GM04503 (cell line): ENCODE results near the gene CDKAL1.

Source experiments
- DNase-seq: peaks from one replicate; pipeline ENCODE4 v3.0.0-alpha.2; 2012; ENCODE audit warnings: low read depth

CDKAL1 gene

DNA sequence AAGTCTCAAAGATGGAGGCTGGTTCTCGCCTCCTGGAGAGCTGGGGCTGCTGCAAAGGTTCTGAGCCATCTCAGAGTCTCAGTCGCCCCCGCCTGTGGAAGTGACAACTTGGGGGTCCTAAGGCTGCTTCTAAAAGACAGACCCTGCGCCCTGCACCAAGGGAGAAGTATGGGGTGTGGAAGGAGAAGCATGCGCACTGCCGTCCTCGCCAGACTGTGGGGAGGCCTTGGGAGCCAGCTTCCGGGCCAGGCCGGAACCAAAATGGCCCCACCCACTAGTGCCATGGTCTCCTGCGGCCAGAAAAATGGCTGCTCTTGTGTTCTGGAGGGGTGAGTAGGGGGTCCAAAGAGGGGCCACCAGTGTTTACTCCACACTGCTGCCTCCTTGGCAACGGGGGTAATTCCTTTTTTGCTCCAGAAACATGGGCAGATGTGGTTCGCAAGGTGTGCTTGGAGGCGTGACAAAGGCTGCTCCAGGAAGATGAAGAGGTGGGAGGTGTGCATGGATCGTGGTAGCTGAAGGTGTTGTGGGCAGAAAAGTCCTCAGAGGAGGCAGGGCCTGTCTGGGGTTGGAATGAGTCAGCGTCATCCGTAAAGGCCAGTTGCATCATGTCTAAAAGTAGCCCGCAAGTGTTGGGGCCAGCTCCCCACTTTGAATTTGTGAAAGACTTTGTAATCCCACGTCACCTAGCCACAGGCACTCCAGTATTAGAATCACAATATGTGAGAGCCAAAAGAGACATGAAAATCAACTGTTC is 729.5 kb downstream of the CDKAL1 start:
- no peak for DNase-seq

DNA sequence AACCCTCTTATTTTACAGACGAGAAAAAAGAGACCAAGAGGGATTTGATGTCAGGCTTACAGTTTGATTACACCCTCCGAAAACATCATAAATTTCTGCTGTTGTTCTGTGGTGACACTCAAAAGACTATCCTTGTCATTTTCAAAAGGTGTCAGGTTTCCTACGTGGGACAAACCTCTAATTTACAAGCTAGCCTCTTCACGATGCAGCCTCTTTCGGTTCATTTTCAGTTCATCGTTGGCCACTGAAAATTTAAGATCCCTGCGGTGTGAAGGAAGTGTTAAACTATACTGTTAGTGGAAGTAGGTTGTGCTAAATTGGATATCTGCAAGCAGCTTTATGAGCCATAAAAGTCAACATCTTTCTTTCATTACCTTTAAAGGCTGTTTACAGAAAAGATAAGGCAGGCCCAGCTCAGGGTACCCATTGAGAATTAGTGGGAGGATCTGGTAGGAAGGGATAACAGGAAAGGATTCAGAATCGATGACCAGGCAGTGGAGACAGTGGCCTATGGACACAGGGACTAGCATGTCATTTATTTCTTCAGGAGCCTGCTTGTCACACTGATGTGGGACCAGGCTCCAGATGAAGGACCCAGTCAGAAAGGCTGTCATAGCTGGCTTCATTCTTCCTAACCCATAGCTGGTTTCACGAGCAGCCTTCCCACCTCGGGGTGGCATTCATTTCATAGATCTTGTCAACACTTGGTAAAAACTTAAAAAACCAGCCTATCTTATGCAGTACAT is 730.2 kb downstream of the CDKAL1 start:
- no peak for DNase-seq

DNA sequence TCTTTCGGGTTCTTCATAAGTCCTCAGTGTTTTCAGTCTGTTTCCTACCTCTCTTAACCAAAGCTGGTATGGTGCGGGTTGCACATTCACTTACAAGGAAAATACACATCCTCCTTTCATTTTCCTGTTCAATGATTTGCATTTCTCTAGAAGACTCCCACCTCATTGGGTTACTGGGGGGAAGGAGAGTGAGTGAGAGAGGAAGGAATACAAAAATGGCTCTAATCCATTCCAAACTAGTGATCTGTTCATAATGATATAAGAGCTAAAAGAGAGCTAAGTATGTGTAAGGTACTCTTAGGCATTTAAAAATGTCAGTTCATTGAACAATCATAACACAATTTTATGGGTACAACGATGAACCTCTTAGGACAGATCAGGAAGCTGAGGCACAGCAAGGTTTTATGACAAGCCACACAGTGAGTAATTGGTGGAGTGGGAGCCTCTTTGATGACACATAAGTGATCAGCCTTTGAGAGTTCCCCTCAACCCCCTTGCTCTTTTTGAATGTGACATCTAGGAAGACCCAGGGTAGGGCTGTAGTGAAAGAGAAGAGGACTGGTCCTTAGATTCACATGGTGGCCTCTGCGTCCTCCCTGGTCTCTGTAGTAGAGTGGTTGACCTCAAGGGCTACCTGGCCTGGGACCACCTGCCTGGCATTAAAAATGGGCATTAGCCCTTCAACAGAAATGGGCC is 730.9 kb downstream of the CDKAL1 start:
- no peak for DNase-seq

GRCh38 chr6:21265730-21266044 is 731.4 kb downstream of the CDKAL1 start:
- no peak for DNase-seq

- no peak for DNase-seq
Measured at GRCh38 chr6:21270636-21271201, 736.5 kb downstream of the CDKAL1 start.

- DNase-seq: no peak
Measured at GRCh38 chr6:21271428-21272155, 737.3 kb downstream of the CDKAL1 start.

DNA sequence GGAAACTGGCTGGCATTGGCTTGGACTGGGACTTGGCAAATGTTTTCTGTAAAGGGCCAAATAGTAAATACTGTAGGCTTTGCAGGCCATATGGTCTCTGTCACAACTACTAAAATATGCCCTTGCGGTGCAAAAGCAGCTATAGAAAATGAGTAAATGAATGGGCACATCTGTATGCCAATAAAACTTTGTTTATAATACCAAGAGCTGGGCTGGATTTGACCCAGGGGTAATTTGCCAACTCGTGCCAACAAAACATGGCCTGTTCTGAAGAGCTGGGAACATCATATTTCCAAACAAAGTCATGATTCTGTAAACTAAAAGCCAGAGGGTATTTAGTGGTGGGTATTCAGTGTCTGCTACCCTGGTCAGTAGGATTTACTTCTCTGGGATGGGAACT is 739.2 kb downstream of the CDKAL1 start:
- no peak for DNase-seq

GRCh38 chr6:21274851-21275250 is 740.6 kb downstream of the CDKAL1 start:
- no peak for DNase-seq

GRCh38 chr6:21277601-21278374 is 743.5 kb downstream of the CDKAL1 start:
- DNase-seq: no peak

DNA sequence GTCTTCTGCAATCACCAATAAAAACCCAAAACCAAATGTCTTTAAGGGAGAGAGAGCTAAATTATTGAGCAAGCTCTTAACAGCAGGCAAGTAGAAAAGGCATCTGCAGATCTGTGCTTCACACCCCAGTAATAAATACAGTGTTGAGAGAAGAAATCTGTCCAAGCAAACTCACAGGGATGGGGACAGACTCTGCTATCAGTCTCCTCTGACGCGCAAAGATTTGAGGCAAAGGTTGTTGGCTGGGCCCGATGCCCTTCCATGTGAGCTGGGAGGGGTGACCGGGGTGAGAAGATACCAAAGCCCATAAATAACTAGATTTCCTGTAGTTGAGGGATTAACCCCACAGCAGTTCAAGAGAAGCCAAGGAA is 744.1 kb downstream of the CDKAL1 start:
- no peak for DNase-seq

GRCh38 chr6:21279619-21280018 is 745.4 kb downstream of the CDKAL1 start:
- no peak for DNase-seq

- no peak for DNase-seq
Measured at GRCh38 chr6:21281366-21281765, 747.1 kb downstream of the CDKAL1 start.
